ENCODE measurements around the gene STPG4.
"Not testable (repeated sequence)": the region's sequence is repeated elsewhere in the genome, so short reads cannot be mapped to it uniquely, and the experiment has no call there.

STPG4 gene

DNA sequence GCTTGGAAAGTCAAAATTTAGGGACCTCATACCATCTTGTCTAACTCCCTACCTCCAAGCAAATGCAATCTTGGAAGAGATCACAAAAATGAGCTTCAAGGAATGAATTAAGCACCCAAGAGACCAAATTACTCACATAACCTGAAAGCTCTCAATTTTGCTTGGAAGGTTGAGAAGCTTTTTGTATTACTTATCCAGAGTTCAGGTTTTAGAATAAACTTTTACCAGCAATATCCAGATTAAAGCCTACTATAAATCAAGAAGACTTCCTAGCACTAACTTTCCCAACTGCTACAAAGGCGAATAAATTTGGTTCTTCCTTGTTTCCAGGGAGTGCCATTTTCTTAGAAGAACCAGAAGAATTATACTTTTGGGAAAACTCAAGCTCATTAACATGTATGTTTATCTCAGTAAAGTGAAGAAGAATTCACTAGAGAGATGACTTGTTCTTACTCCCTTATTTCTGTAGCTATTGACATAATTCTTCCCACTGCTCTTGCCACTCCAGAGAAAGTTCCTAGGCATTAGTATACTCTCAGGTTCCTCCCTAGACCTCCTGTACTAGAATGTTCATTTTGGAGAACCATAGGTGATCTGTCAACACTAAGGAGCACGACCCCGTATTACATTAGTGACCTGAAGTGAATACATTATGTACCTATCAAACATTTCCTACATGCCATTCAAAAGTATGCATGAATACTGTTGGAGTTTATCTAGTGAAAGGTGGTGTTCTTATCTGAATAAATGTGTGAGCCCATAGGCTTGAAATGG, 18.0 kb upstream of the STPG4 start:
- no peak for DNase-seq

DNA sequence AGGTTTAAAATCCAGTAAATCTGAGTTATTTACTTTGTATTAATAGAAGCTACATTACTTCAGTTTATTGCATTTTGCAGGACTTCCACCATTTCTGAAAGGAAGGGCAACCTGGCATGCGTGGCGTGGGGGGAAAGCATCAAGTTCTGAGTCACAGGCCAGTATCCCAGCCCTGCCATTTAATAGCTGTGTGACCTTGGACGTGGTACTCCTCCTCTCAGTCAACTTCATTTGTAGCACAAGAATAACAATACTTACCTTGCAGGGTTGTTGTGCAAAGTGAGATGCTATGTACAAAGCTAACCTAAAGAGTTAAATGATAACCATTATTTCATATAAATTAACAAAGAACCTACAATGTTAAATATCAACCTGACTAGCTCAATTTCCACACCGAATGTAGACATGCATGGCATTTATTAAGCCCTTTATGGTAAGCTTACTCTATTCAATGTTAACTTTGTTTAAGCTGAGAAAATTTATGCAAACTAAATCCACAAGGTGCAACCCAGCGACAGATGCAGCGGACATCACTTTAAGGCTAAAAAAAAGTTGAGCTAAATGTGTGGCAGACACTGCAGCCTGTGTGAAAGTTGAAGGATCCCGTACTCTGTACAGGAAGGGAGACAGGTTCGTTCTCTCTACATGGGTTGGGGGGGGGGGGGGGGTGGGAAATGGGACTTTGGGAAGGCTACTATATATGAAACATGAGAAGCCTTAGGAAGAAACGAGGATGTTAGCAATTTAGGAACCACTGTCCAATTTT, 17.2 kb upstream of the STPG4 start:
- peak in 1 of 2 donors; percentile 26 for DNase-seq

DNA sequence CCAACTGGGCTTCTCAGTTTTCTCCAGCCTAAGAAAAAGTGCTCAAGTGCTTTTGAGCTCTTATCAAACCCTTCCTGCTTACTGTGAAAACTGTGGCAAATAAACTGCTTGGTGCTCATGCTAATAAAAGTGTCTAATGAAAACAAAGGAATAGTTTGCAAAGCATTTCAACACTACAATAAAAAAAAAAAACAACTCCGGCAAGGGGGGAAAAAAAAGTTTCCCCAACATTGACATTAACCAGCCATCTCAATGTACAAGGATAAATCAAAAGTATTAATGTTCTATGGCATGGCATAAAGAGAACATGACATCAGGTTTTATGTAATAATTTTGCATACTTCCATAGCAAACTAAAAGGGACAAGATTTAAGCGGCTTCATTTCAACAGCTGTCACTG, 14.7 kb upstream of the STPG4 start:
- DNase-seq, result no peak

DNA sequence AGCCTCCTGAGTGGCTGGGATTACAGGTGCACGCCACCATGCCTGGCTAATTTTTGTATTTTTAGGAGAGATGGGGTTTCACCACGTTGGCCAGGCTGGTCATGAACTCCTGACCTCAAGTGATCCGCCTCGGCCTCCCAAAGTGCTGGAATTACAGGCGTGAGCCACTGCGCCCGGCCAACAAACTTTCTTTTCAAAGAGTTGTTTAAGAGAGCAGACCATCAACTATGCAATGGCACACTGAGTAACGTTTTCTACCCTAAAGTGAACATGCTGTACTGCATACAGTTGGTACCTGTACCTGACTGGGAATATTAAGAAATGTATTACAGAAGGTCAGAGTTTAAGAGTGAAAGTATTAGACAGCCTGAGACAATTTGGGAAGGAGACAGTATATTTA, 13.8 kb upstream of the STPG4 start:
- DNase-seq, result not testable (repeated sequence)

DNA sequence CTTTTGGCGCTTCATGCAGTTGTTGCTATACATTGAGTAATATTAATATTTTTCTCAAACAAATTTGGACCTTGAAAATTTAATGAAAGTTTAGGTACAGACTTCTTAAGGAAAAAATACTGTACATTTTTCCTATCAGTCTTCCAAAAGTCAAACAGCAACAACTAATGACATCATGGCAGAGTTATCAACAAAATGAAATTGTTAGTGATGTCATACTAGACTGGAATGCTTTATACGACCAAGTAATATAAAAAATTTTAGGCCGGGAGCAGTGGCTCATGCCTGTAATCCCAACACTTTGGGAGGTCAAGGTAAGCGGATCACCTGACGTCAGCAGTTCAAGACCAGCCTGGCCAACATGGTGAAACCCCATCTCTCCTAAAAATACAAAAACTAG, 12.0 kb upstream of the STPG4 start:
- DNase-seq, result no peak

DNA sequence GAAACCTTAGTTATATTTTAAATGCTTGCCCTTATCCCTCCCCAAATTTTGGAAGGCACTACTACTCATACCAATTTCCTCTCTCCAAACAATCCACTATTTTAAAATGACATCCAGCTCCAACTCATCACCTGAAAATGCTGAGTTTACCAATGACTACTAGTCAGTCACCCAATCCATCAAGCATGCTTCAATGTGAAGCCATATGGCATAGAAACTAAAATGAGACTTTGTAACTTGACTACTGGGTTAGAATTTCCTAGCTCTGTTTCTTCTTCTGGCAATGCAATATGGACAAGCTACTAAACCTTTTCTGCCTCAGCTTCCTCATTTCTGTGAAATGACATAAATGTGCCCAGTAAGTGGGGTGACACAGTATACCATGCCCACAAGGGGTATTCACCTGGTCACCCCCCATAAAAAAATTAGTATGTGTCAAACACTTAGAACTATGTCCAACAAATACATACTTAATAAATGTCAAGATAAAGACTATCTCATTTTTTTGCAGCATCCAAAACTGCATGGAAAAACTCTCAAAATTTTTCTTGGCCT, 10.0 kb upstream of the STPG4 start:
- peak in 1 of 2 donors; percentile 16 for DNase-seq

DNA sequence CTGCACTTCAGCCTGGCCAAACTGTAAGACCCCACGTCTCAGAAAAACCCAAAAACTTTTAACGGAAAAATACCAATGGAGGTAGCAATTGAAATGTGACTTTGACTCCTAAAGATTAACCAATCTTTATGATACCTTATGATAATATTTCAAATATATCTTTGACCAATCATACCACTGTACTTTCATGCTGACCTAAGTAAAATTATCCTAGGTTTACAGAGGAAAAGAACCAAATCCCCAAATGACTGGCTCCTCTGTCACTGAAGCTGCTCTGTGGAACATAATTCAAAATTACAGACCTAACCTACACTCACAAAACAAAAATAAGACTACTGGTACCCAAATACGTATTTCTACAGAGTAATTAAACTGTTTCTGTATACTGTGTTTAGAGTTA, 7.7 kb upstream of the STPG4 start:
- no peak for DNase-seq

DNA sequence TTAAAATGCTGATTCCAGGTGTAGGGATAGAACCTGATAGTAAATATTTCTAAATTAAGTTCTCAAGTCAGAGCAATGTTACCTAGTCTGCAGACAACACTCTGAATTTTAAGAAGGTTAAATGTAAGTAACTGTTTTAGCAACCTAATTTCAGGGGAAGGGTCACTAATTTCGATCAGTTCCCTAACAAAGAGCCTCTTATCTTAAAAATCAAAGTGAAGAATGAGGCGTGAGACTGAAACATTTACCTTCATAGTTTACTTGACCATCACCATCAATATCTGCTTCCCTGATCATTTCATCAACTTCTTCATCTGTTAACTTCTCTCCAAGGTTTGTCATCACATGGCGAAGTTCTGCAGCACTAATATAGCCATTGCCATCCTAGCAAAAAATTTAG, 6.4 kb upstream of the STPG4 start:
- DNase-seq, result no peak

DNA sequence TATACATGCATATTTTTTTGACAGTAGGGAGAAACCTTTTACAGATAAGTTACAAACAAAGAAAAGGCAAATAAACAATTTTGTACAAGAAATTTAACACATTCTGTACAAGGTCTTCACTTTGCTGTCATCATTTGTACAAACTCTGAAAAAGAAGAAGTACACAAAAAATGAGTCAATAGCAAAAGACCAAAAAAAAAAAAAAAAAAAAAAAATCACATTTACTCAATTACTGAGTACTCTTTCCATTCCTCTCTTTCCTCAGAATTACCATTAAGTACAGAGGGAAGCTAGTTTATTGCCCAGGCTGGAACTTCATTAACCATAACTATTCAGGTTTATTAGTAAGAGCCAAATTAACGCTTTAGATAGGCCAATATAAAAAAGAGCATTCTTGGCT, 5.6 kb upstream of the STPG4 start:
- DNase-seq, result peak; percentile 35 to 48

DNA sequence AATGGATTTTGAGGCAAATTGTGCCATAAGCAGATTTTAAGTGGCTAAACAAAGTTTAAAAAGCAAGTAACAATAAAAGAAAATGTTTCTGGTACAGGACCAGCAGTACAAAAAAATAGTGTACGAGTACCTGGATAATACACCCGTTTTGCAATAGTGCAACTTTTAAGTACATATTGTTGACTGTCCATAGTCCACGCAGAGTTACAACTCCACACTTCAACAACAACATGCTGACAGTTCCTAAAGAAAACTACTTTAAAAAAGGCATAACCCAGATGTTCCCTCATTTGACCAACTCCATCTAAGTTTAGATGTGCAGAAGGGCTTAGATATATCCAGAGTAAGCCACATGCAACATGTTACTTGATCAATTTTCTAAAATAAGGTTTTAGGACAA, 5.1 kb upstream of the STPG4 start:
- DNase-seq, result no peak

DNA sequence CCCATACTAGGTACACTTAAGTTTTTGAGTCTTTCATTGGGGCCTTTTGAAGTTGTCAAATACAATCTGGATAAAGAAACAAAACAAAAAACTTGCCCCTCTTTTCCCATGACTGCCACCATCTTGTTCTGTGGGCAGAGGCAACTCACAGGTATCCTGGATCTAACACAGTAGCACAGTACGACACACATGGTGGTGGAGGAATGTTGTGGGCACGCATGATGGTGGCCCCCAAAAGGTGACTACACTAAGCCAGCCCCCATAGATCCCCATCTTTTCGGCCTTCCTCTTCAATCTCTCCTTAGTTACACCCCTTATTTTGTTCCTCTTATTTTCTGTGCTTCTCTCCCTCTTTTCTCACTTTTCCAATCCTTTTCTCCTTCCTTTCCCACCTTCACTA, 4.5 kb upstream of the STPG4 start:
- no peak for DNase-seq

DNA sequence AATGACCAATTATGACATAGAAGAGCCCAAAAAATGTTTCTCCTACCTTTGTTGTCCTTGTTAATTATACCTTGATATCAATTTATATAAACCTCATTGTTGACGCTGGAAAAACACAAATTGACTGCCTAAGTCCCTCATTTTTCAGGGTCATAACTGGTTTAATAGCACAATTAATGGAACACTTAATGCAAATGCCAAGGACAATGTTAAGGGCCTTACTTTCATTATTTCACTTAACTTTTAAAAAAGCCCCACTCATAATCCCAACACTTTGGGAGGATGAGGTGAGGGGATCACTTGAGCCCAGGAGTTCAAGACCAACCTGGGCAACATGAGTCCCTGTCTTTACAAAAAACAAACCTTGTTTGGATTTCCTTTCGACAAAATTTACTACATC, 3.5 kb upstream of the STPG4 start:
- no peak for DNase-seq

DNA sequence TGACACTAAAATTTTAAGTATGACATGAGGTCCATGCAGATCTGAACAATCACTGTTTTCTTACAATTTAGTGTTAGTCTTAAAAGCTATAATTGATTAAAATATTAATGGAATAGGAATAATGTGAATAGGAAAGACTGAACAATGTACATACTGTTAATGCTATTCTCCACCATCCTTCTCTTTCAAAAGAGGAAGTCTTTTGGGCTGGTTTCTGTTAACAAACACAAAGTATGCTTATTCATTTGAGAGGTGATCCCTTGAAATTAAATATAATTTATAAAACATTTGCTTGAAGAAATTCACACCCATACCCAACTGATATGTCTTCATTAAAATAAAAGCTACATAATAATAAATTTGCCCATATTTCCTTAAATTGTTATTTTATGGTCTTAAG, 2.3 kb downstream of the STPG4 start:
- no peak for DNase-seq

DNA sequence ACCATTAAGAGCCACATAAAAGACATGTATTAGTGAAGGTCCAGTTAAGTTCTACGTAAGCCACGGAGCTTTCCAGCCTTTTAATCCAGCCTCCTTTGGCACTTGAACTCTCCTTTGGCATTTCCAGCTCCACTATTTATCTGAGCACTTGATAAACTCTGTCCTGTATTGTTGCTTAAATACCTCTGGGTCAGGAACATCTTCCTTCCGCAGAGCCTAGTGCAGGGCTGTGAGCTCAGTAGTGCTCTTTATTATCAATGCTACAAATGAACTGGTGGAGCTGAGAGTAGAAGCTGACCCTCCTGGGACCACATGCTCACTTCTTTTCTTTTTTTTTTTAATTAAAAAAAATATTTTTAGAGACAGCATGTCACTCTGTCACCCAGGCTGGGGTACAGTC, 4.9 kb downstream of the STPG4 start:
- DNase-seq, result no peak

DNA sequence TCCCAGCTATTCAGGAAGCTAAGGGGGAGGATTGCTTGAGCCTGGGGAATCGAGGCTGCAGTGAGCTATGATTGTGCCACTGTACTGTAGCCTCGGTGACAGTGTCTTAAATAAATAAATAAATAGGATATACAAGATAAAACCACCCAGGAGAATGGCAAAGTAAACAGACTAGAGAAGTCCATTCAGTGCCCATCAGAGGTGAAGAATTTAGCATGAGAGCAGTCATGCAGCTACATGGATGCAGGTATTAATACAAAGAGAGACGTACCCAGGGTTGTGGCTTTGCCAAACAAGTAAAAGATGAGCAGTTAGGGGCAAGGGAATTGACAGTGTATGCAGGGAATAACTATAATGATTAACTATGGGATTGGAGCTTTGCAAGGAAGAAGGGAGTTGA, 8.1 kb downstream of the STPG4 start:
- no peak for DNase-seq

DNA sequence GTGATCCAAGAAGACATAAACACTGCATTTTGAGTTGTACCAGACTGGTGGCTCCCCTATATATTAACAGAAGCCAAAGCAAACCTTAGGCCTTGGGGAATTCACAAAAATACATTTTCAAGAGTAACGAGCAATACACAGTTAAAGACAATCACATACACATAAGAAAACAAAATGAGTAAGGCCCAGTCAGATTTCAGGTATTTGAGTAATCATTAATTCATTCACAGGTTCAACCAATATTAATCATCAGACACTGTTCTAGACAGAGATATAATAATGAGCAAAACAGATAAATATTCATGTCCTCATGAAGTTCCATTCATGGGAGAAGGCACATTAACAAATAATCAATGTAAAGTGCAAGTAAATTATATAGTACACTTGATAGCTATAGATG, 9.6 kb downstream of the STPG4 start:
- no peak for DNase-seq

DNA sequence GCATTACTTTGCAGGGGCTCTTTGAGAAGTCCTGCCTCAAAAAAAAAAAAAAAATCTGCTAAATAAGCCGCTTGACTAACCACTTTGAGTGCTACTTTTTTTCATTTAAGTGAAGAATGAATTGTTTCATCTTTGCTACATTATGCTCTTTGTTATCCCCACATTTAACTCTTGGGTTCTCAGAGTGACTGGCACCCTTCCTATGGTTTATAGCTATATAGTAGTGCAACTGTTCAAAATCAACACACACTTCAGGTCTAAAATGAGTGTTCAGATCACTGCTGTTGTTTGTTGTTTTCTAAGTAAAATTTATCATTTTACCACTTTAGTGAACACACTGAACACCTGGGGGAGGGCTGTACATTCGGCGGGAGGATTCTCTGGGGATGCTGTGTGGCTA, 13.6 kb downstream of the STPG4 start:
- no peak for DNase-seq

DNA sequence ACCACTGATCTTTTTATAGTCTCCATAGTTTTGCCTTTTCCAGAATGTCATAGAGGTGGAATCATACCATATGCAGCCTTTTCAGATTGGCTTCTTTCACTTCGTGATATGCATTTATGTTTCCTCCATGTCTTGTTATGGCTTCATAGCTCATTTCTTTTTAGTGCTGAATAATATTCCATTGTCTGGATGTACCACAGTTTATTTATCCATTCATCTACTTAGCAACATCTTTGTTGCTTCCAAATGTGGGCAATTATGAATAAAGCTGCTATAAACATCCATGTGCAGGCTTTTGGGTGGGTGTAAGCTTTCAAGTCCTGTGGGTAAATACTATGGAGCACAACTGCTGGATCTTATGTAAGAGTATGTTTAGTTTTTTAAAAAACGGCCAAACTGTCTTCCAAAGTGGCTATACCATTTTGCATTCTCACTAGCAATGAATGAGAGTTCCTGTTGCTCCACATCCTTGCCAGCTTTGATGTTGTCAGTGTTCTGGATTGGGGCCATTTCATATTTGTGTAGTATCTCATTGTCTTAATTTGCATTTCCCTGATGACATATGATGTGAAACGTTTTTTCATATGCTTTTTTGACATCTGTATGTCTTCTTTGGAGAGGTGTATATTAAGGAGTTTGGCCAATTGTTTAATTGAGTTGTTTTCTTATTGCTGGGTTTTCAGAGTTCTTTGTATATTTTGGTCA, 20.6 kb downstream of the STPG4 start:
- DNase-seq, result no peak

DNA sequence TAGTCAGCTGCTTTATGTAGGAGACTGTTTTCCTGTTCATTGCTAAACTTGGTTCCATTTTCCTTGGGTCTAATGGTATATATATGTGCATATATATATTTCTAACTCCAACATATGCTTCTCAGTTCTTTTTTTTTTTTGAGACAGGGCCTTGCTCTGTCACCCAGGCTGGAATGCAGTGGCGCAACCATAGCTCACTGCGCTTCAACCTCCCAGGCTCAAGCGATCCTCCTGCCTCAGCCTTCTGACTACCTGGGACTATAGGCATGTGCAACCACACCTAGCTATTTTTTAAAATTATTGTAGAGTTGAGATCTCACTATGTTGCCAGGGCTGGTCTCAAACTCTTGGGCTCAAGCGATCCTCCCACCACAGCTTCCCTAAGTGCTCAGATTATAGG, 22.1 kb downstream of the STPG4 start:
- no peak for DNase-seq

DNA sequence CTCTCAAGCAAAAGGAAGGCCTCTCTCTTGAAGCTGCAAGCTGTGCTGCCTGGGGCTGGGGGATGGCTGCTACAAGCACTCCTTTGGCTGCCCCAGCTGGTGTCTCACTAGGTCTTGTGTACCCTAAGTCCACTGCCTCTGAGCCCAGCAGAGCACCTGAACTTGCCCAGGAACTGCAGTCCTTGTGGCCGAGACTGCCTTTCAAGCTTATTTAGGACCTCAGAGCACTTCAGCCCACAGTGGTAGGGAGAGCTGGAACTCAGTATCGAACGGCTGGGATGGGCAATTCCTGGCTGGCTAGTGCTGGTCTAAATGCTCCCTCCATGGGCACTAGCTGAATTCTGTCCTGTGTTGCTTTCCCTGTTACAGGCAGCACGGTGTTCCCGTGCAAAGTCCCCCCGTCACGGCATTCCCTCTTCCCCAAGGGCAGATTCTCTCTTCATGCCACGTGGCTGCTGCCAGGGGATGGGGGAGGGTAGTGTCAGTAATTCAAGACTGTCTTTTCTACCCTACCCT, 25.9 kb downstream of the STPG4 start:
- DNase-seq, result no peak

DNA sequence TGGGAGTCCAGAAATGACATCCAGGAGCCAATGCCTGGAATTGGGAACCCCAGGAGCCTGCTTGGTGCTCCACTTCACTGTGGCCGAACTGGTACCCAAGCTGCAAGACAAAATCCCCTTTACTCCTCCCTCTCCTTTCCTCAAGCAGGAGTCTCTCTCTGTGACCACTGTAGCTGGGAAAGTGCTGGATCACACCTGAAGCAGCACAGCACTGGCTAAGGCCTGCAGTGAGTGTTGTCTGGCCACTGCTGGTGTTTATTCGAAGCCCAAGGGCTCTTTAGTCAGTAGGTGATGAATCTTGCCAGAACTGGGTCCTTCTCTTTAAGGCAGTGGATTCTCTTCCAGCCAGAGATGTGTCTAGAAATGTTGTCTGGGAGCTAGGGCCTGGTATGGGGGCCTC, 26.4 kb downstream of the STPG4 start:
- no peak for DNase-seq

DNA sequence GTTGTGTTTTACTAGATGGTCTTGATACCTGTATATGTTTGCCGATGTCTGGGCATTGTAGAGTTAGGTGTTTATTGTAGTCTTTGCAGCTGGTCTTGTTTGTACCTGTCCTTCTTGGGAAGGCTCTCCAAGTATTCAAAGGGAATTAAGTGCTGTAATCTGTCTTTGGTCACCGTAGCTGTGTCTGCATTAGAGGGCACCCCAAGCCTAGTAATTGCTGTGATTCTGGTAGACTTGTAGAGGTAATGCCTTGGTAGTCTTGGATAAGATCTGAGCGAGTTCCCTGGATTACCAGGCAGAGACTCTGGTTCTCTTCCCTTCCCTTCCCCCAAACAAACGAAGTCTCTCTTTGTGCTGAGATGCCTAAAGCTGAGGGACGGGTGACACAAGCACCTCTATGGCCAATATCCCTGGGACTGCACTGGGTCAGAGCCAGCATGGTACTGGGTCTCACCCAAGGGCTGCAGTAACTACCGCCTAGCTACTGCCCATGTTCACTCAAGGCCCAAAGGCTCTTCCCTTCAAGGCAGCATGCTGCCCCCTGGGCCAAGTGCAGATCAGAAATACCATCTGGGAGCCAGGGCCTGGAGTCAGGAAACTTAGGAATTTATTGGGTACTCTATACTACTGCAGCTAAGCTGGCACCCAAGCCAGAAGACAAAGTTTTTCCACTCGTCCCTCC, 27.1 kb downstream of the STPG4 start:
- no peak for DNase-seq

DNA sequence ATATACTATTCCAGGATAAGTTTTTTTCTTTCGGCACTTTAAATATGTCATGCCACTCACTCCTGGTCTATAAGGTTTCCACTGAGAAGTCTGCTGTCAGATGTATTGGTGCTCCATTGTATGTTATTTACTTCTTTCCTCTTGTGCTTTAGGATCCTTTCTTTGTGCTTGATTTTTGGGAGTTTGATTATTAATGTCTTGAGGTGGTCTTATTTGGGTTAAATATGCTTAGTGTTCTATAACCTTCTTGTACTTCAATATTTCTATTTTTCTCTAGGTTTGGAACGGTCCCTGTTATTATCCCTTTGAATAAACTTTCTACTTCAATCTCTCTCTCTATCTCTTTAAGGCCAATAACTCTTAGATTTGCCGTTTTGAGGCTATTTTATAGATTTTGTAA, 28.3 kb downstream of the STPG4 start:
- DNase-seq, result no peak

Data from inflammatory macrophage treated with lipopolysaccharide for 1 hour (primary cell).